NCI-H1436 (cell line): Measurements from ENCODE around the gene HADH.
"Not testable (repeated sequence)": the region's sequence is repeated elsewhere in the genome, so short reads cannot be mapped to it uniquely, and the experiment has no call there.

Source experiments
- DNase-seq: peaks from one replicate; lab custom pipeline; 2025; lab: John Stamatoyannopoulos, UW

Gene HADH

DNA sequence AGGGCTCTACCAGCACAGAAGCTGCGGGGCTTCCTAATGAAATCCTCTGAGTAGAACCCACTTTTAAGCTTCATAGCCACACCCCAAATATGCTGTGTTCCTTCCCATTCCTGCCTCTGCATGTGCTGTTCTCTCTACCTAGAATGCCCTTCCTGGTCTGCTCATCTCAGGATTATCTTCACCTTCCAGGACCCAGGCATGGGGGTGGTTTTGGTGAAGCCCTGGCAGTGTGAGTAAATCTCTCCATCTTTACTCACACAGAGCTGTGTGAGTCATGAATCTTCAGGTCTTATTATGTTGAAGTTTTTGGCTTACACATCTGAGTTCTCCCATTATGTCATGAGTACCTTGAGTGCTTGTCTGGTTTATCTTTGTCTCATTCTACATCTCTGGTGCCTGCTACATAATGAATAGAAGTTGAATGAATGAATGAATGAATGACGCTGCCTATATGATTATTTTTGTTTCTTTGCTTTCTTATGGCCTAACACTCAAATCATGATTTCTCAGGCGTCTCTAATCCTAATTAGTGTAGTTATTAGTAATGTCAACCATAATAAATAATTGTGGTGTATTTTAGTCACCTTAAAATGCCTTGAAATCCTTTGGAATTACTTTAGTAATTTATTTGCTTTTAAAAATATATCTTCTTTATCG, 41.9 kb downstream of the HADH start:
- no peak for DNase-seq

DNA sequence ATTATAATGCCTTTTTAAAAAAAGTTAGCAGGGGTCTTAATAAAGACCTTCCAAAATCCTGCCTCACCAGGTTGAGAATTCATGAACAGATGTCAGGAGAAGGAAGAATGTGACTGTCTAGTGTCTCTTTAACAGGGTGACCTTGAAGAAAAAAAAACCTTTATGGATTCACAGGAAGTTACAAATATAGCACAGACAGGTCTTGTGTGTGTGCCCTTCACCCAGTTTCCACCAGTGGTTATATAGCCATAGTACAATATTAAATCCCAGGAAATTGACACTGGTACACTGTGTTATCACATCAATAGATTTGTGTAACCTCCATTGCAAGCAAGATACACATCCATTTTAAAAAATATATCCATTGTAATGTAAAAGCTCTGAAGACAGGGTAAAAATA, 43.7 kb downstream of the HADH start:
- no peak for DNase-seq

DNA sequence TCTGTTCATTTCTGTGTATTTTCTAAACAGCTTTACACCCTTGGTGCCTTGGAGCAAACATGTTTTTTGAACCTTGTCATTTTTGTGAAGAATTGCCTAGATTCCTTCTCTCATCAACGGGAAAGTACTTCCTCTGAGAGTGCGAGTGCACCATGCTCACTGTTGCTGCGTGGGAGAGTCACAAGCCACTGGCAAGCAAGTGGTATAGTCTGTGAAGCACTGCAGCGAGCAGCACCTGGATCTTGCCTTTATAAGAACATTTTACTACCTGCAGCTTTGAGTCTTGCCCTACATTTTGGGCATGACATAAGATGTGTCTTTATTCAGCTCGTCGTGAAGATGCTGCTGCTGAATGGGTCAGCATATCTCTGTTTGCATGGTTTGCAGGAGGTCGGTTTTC, 44.9 kb downstream of the HADH start:
- DNase-seq, result no peak

DNA sequence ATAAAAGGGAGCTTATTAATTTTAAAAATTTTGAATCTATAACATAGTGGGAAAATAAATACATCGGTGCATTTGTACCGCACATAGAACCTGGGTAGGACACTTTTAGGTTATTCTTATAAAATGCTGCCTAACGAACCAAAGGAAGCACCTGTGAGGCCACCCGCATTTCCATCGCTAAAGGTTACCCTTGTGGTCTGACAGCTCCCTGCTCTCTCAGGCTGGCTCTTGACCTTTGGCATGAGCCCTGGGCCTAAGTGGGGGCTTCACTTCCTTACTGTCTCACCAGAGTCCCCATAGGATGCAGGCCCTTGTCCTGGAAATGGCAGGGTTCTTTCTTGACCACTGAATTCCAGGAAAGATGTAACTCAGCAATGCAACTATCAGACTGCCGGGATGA, 46.0 kb downstream of the HADH start:
- no peak for DNase-seq

DNA sequence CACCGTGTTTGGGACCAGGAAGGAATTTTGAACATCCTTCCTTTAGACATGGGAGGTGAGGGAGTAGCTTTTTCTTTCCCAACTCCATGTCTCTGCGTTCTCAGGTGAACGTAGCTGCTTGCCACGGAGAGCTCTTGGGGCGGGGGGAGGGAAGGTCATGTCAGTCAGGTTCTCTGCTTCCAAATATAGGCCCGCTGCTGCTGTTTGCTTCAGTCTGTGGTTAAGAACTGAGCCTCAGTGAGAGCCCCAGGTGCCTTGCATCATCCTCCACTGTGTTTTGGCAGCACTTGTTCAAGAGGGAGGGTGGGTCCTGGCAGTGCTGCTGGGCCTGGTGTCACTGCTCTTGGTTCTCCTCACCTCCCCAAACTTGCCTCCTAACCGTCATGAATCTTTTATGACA, 46.5 kb downstream of the HADH start:
- no peak for DNase-seq

DNA sequence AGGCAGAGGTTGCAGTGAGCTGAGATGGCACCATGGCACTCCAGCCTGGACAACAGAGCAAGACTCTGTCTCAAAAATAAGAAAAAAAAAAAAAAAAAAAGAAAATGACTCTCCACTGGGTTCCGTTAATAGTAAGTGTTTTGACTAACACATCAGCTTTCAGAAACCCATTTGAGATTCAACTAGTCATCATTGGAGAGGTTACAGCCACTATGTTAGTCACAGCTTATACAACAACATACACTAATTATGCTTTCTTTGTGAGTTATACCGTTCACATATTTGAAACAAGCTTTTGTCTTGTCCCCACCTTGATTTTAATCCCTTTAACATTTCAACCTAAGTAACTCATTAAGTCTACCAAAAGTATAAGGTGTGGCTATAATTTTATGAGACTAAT, 48.2 kb downstream of the HADH start:
- no peak for DNase-seq

DNA sequence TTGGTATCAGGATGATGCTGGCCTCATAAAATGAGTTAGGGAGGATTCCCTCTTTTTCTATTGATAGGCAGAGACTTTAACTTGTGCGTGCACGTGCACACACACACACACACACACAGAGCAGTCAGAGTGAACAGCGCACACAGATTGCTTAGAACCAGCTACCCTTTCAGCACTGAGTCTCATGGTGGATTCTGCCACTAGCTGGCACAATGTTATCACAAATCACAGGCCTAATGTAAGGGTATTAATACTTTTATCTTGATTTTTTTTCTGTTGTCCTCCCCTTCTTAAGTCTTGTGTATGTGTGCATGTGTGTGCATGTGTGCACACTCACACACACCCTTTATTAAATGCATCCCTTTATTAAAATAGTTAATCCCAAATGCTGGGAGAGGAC, 53.2 kb downstream of the HADH start:
- DNase-seq, result no peak

DNA sequence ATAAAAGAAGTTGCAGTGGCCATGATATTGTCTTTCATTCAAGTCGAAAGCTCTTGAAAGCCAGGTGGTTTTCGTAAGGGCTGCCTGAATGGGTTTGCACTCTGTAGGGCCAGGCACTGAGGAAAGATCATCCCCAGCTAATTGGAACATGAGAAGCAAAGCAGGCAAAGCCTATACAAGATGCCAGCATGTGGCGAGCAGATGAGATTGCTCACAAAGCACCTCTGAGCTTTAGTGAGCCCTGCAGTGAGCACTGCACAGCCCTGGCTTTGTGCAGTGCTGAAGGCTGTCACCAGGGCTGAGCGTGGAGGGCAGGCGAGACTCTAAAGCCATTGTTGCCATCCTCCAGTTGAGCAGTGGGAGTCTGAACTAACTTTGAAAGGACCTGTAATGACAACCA, 53.8 kb downstream of the HADH start:
- DNase-seq, result peak; percentile 48

DNA sequence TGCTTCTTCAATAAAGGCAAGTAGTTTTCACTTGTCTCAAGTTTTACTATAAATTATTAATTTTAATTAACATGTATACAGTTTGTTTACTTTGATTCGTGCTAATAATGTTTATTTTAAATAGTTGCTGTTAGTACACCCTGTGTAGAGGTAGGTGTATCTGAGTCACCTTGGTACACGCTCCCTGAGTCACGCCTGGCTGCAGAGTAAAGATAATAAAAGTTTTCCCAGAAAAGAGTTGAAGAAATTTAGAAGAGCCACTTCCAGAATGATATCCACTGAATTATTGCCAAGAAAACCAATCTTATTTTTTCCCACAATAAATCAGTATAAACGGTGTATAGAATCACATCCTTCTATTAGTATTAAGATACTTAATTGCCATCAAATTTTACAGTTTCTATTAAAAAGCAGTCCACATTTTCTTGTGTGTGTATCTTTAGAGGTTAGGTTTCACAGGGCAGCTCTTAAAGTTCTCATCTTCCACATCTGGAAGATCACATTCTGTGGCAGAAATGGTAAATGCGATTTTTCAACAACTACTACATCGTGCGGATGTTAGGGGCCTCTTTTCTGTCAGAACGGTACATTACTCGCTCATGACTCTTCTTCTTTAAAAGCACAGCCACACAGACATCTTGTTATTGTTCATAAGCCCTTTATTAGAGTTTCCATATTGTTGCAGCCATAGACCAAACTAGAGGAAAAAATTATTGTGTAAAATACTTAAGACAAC, 55.4 kb downstream of the HADH start:
- no peak for DNase-seq

DNA sequence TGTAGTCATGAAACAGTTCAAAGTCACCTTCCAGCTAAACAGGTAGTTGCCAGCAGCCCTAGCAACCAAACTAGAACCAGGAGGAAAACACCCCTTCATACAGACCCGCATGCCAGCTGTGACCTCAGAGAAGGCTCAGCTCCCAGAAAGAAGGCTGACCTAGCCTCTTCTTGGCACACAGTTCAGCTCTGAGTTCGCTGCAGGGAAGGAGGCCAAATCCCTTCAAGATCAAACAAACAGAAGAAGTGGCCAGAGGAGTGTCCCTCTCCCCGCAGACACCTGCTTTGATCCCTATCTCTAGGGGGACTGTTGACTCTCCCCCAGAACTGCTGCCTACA, 56.0 kb downstream of the HADH start:
- no peak for DNase-seq

DNA sequence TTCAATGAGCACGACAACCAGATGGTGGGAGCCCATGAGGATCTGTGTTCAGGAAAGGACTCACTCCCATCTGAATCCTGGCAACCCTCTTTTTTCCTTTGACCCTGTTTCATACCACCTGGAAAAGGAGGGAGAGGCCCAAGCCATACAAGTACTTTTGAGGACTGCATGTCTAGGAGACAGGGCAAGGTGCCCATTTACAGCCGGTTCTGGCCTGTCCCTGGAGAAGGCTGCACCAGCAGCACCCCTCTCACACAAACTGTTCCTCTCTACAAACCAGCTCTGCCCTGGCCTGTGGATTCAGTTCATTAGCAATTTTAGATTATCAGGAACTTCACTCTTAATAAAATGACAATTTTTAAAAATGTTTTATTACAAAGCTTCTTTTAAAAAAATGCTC, 57.5 kb downstream of the HADH start:
- DNase-seq, result no peak

DNA sequence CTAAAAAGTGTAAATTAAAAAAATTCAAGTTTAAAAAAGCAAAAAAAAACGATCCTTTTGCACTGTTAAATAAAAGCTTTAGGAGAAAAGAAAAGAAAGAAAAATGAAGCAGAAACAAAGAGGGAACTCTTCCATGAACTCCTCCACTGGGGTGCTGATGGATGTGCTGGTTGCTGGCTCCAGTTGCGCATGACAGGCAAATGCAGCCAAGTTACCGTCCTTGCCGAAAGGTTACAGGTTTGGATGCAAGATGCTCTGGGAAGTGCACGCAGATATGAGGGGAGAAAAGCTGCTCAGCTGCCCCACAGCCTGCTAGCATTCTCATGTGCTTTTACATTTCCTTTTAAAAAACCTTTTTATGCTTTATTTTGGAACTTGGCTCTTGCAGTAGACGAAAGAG, 58.5 kb downstream of the HADH start:
- DNase-seq, result no peak

DNA sequence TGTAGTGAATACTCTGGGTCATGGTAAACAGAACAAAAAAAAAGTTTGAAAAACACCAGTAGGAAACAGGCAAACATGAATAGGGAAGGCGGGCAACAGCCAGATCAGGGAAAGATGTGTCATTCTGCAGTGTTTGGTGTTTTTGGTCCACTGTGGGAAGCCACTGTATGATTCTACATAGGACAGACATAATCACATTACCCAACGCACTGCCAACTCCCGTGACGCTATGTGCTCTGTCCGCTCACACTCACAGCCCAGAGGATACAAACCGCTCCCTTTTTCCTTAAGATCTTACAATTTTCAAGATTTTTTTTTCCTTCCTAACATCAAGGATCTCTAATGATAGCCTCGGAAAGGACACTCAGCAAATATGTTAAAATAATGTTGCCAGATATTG, 59.3 kb downstream of the HADH start:
- no peak for DNase-seq

DNA sequence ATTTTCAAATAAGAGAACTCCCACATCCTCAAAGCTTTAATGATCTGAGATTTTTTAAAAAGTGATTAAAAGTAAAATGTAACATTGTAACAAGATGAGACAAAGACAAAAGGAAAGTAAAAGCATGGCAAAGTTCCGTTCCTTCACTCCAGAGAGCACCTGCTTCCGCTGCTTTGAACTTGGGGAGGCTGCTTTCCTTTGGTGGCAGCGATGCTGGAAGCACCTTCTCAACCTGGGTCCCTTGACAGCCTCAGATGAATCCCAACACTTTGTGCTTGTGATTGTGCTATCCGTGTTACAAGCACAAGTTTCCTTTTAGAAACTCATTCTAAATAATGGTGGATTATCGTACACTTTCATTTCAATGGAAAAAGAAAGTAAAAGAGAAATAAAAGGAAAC, 59.7 kb downstream of the HADH start:
- DNase-seq, result no peak

DNA sequence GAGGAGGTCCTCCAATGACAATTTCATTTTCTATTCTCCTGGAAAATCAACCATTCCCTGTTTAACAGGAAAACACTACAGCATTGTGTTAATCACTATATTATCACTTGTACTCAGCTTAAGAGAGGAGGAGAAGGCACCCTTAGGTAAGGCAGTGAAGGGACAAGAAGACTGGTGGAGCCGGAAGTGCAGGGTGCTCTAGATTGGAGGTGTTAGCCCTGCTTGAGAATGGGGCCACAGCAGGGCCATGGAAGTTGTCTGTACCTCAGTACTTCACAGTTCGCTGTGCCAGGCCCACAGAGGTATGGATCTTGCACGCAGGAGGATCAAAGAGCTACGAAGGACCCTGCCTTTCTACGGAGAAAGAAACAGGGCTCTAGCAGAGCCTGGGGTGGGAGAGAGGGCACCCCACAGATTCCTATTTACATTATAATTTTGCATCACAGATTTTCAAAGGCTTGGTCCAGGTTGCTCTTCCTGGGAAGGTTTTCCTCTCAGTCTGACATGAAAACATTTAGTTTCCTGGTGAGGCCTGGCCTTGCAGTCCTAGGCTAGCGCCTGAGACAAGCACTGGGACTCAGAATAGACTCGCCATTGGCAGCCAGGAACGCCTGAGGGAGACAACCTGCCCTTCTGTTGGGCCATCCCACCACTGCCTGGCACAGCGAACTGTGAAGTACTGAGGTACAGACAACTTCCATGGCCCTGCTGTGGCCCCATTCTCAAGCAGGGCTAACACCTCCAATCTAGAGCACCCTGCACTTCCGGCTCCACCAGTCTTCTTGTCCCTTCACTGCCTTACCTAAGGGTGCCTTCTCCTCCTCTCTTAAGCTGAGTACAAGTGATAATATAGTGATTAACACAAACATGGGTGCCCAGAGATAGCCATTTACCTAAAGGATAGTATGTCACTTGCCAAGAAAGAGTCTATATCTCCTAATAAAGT, 60.8 kb downstream of the HADH start:
- not testable (repeated sequence) for DNase-seq

DNA sequence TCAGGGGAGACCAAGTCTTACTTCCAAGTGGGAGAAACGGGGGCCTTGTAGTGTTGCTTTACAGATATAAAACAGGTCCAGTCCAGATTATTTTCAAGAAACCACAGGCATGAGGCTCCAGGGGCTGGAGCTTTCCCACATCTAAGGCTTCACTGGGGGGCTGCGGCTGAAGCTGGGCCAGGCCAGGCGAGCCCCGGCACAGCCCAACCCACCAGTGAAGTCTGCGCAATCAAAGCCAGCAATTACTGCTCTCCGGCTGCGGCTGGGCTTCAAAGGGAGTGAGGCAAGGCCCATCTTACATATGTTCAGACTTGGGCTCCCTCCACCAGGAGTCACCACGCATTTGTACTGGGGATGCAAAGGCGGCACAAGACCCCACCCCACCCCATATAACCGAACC, 61.7 kb downstream of the HADH start:
- DNase-seq, result no peak

DNA sequence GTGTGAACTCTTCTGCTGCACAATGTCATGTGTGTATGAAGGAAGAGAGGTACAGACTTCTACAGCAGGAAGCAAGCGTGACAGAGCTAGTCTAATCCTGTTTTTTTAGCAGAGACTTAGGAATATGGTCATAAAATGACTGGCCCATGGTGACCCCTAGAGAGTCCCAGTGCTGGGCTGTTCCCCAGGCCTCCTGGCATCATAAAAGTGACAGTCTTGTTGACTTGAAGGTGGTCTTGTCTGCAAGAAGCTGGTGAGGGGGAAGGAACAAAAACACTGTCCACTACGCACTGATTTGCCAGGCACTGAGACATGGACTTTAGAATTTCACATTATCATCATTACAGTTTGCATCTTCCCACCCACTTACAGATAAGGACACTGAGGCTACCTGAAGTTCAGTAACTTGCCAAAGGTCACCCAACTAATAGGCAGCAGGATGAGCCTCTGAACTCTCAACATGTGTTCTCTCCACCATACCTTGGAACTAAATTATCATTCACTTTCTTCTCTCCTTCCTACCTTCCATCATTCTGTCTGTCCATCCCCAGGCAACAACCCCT, 63.0 kb downstream of the HADH start:
- no peak for DNase-seq

DNA sequence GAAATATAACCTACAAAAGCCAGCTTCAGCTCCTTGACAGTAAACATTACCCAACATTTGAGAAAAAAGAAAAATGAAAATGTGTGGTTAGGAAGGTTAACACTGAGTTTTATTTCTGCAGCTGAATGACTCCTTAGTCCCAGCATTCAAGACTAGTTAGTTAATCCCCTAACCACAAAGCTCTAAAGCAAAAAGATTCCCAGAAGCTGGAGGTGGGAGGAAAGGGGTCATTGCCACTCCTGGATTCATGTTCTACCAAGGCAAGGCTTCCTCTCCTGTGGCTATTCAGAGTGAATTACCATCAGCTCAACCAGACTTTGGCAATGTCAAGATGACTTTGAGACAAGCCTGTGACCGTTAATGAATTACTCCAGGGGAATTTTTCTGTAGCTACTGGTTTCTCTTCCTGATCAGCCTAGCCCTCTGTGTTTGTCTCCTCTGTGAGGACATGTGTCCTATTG, 63.6 kb downstream of the HADH start:
- no peak for DNase-seq

DNA sequence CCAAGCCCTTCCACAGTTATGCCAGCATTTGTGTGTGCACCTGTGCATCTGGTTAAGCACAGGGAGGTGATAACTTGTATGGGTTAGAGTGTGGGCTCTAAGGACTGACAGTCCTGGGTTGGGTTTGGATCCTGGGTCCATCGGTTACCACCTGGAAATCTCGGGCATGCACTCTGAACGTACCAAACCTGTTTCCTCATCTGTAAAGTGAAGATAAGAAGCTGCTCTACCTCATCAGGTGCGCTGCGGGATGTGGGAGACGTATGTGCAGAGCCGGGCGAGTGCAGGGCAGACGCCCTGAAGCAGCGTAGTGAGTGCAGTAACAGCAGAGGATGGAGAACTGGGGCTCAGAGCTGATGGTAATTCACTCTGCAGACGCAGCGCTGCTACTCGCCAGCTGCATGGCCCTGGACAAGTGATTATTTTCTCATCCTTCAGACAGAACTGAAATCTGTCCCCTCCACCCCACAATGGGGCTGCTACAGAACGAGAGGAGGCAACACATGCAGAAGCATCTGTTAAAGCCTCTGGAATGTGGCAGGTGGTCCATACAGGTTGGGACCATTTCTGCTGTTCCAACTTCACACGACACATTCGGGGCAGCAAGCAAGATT, 64.4 kb downstream of the HADH start:
- no peak for DNase-seq

DNA sequence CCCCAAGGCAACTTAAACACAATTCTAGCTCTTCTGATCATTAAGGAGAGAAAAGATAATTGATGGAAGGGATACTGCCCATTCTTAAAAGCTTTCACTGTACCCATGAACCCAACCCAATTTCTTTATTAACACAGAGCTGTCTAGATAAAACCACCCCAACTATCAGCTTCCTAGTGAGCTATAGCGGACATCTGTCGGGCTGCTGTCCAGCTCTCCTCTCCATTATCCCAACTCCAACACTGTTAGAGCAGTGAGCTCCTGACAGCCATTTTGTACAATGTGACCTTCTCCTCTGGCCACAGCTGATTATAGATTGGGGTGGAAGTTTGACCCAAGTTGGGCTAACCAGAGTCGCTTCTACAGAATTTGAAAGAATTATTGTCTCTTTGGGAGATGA, 66.1 kb downstream of the HADH start:
- no peak for DNase-seq

DNA sequence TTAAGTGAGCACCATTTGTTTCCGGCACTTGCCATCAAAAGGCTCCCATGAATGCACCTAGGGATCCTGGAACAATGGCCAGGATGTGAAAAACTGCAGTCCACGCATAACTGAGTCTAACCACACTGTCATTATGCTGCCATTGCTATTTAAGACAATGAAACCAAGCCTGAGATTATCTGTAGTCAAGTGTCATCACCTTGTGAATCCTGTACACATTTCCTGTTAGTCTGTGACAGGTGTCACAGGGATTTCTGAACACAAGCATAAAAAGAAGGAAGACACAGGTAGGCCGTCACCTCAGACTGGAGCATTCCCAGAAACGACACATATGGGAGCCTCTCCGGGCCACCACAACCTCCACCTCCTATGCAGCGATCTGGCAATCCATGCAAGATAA, 66.7 kb downstream of the HADH start:
- no peak for DNase-seq
